Sigmoid colon (tissue), 7 donors: ENCODE measurements around the gene NUP35. TPM values are rescaled to one million over a fixed set of nuclear protein-coding genes. Genes with fewer than 3 reads are reported as not detected.

Experiments used
- DNase-seq: peaks from one replicate; pipeline ENCODE4 v3.0.0-alpha.2; 2019
- H3K27ac ChIP-seq, 4 donors: fragments of 200-600 bp; sonication (generic); one replicate each; pipeline ENCODE4 v1.5.1; 2016 to 2019; ENCODE audit warnings: mild to moderate bottlenecking in 1 of 4
- H3K27me3 ChIP-seq, 3 donors: fragments of 200-600 bp; sonication (generic); one replicate each; pipeline ENCODE4 v1.5.1; 2019; ENCODE audit warnings: mild to moderate bottlenecking in 1 of 3
- H3K36me3 ChIP-seq, 4 donors: fragments of 200-600 bp; sonication (generic); one replicate each; pipeline ENCODE4 v1.5.1; 2016 to 2019
- H3K4me1 ChIP-seq, 4 donors: fragments of 200-600 bp; sonication (generic); one replicate each; pipeline ENCODE4 v1.5.1; 2017 to 2019
- H3K4me3 ChIP-seq, 4 donors: fragments of 200-600 bp; sonication (generic); one replicate each; pipeline ENCODE4 v1.5.1; 2017 to 2019; ENCODE audit warnings: mild to moderate bottlenecking in 2 of 4, moderate library complexity in 1 of 4
- H3K9me3 ChIP-seq, 4 donors: fragments of 200-600 bp in 3 of 4; sonication (generic) in 3 of 4; one replicate each; pipeline versions ENCODE4 v1.5.1 to v1.6.1; 2013 to 2019
- CTCF ChIP-seq, 4 experiments: fragments of 450-650 bp in 3 of 4; fragments of 200-600 bp in 1 of 4; IDR thresholded peaks; one replicate each; pipeline ENCODE4 v1.5.1; 2016 to 2019; ENCODE audit warnings: antibody characterized with exemption in 4 of 4, mild to moderate bottlenecking in 3 of 4, moderate library complexity in 2 of 4
- EP300 ChIP-seq, 4 donors: sonication (generic); formaldehyde crosslinking; IDR thresholded peaks; one replicate each; pipeline ENCODE4 v1.6.1; 2017; ENCODE audit warnings: antibody characterized with exemption in 4 of 4
- POLR2A ChIP-seq, 2 donors: fragments of 450-650 bp; IDR thresholded peaks; one replicate each; pipeline ENCODE4 v1.6.1; 2016; ENCODE audit warnings: antibody characterized with exemption in 2 of 2, mild to moderate bottlenecking in 2 of 2, moderate library complexity in 2 of 2
- POLR2AphosphoS5 ChIP-seq, 4 donors: sonication (generic); formaldehyde crosslinking; IDR thresholded peaks; one replicate each; pipeline ENCODE4 v1.6.1; 2017; ENCODE audit warnings: antibody characterized with exemption in 4 of 4
- WGBS, 2 donors: extraction: QIAGEN DNeasy Blood & Tissue Kit; methylation state at CpG; one replicate each; pipeline ENCODE4 v1.1.7; 2013; 5-methylcytosine and 5-hydroxymethylcytosine counted together
- intact Hi-C: fragments of 100-400 bp; cut with DNase I; formaldehyde crosslinking; loops from one replicate; pipeline ENCODE4 v1.15.1; 2023
- polyA plus RNA-seq, 3 donors: library from polyadenylated mRNA; stranded (reverse); fragments of 200-250 nt; gene quantifications; one replicate each; pipeline ENCODE4 v1.2.3, GENCODE V29; 2013
- total RNA-seq, 4 donors: library from RNA; depleted of rRNA; stranded (reverse); fragments of >200 nt; gene quantifications; one replicate each; pipeline ENCODE4 v1.1.0, GENCODE V29; 2016
- donor health status: healthy with polysubstance abuse.
- donor health status: Bipolar disorder and iron deficiency.
- donor health status: healthy.

NUP35 gene
- total and polyA plus RNA-seq, 7 donors = 6.0 to 19.7 (median 12.9) TPM

- intact Hi-C loops = no loop called here
- Histone ChIP-seq H3K36me3 (peaks cover 0 to 32% (median under 1%) of the 10 kb centered on the region in 4 donors), H3K27me3 (no peaks in the 10 kb centered on the region), H3K4me1 (no peaks in the 10 kb centered on the region), H3K27ac (no peak overlapping the region), H3K4me3 (no peak overlapping the region), H3K9me3 (no peaks in the 10 kb centered on the region)
- WGBS, 2 donors = 91 to 92% methylated on average over 4 of the region's 4 CpGs
- no peak for DNase-seq
- TF ChIP-seq POLR2A (IDR thresholded peaks at IDR 0.05) (no peak), CTCF (IDR thresholded peaks at IDR 0.05) (no peak), EP300 (IDR thresholded peaks at IDR 0.05) (no peak), POLR2AphosphoS5 (IDR thresholded peaks at IDR 0.05) (no peak)
These were observed 32.9 kb downstream of the NUP35 start for GRCh38 chr2:183157131-183157530.

- Histone ChIP-seq H3K27me3 (no peaks in the 10 kb centered on the region), H3K27ac (no peak overlapping the region), H3K4me1 (no peaks in the 10 kb centered on the region), H3K9me3 (no peaks in the 10 kb centered on the region), H3K4me3 (no peak overlapping the region), H3K36me3 (peaks cover 0 to 32% (median 2%) of the 10 kb centered on the region in 4 donors)
- 95 to 97% methylated on average over 4 of the region's 4 CpGs for WGBS, 2 donors
- TF ChIP-seq CTCF (IDR thresholded peaks at IDR 0.05) = no peak
- no peak for TF ChIP-seq EP300 (IDR thresholded peaks at IDR 0.05)
- no peak for TF ChIP-seq POLR2AphosphoS5 (IDR thresholded peaks at IDR 0.05)
- no peak for TF ChIP-seq POLR2A (IDR thresholded peaks at IDR 0.05)
- DNase-seq = no peak
- intact Hi-C loops = no loop called here
These were observed 38.1 kb downstream of the NUP35 start for GRCh38 chr2:183162362-183162761.

- Histone ChIP-seq H3K4me3 (no peak overlapping the region), H3K27ac (no peak overlapping the region), H3K9me3 (no peaks in the 10 kb centered on the region), H3K4me1 (no peaks in the 10 kb centered on the region), H3K36me3 (peaks cover 0 to 32% (median 2%) of the 10 kb centered on the region in 4 donors), H3K27me3 (no peaks in the 10 kb centered on the region)
- 79 to 80% methylated on average over 6 of the region's 6 CpGs for WGBS, 2 donors
- intact Hi-C loops = no loop called here
- DNase-seq = no peak
- TF ChIP-seq EP300 (IDR thresholded peaks at IDR 0.05) = no peak
- TF ChIP-seq POLR2A (IDR thresholded peaks at IDR 0.05) = no peak
- TF ChIP-seq POLR2AphosphoS5 (IDR thresholded peaks at IDR 0.05) = no peak
- TF ChIP-seq CTCF (IDR thresholded peaks at IDR 0.05) = no peak
These were observed 39.8 kb downstream of the NUP35 start for GRCh38 chr2:183163821-183164649.

- Histone ChIP-seq H3K9me3 (no peaks in the 10 kb centered on the region), H3K4me3 (no peak overlapping the region), H3K36me3 (peaks cover 0 to 29% (median 2%) of the 10 kb centered on the region in 4 donors), H3K4me1 (no peaks in the 10 kb centered on the region), H3K27ac (no peak overlapping the region), H3K27me3 (no peaks in the 10 kb centered on the region)
- DNase-seq = no peak
- TF ChIP-seq EP300 (IDR thresholded peaks at IDR 0.05) (no peak), POLR2A (IDR thresholded peaks at IDR 0.05) (no peak), CTCF (IDR thresholded peaks at IDR 0.05) (no peak), POLR2AphosphoS5 (IDR thresholded peaks at IDR 0.05) (no peak)
- intact Hi-C loops = no loop called here
- WGBS, 2 donors = 92 to 93% methylated on average over 4 of the region's 4 CpGs
These were observed 40.4 kb downstream of the NUP35 start for GRCh38 chr2:183164650-183165015.
